ENCODE data around the gene DEUP1. TPM values are rescaled to one million over a fixed set of nuclear protein-coding genes. Genes with fewer than 3 reads are reported as not detected.

Gene DEUP1
- total RNA-seq, 1 experiment from 2014 or later = not detected

GRCh38 chr11:93340223-93340622, 9.7 kb downstream of the DEUP1 start:
- TF ChIP-seq CEBPB (IDR thresholded peaks at IDR 0.05; ENCODE audit: low read depth) (no peak), ZNF274 (IDR thresholded peaks at IDR 0.05; ENCODE audit: low read depth, low read length) (no peak), EZH2 (IDR thresholded peaks at IDR 0.05) (no peak), FOSL1 (IDR thresholded peaks at IDR 0.05; ENCODE audit: low read depth) (no peak), SIN3A (IDR thresholded peaks at IDR 0.05; ENCODE audit: low read depth) (no peak), CBX3 (IDR thresholded peaks at IDR 0.05; ENCODE audit: low read depth) (no peak), POLR2A (IDR thresholded peaks at IDR 0.05; ENCODE audit: borderline replicate concordance, extremely low read depth, insufficient read depth, insufficient read length) (no peak), ZFX (IDR thresholded peaks at IDR 0.05) (no peak), EGR1 (IDR thresholded peaks at IDR 0.05; ENCODE audit: low read depth) (no peak), SP1 (IDR thresholded peaks at IDR 0.05; ENCODE audit: low read depth) (no peak), RAD21 (IDR thresholded peaks at IDR 0.05; ENCODE audit: low read depth) (no peak), POLR2AphosphoS5 (IDR thresholded peaks at IDR 0.05; ENCODE audit: low read depth, low read length) (no peak), ELF1 (IDR thresholded peaks at IDR 0.05; ENCODE audit: borderline replicate concordance, low read depth) (no peak), MAX (IDR thresholded peaks at IDR 0.05) (no peak), TCF7L2 (IDR thresholded peaks at IDR 0.05; ENCODE audit: borderline replicate concordance, extremely low read depth, insufficient read depth, insufficient read length) (no peak)
- TF ChIP-seq, protein P1, sequence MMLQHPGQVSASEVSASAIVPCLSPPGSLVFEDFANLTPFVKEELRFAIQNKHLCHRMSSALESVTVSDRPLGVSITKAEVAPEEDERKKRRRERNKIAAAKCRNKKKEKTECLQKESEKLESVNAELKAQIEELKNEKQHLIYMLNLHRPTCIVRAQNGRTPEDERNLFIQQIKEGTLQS (IDR thresholded peaks at IDR 0.05) = no peak
- TF ChIP-seq, protein P2, sequence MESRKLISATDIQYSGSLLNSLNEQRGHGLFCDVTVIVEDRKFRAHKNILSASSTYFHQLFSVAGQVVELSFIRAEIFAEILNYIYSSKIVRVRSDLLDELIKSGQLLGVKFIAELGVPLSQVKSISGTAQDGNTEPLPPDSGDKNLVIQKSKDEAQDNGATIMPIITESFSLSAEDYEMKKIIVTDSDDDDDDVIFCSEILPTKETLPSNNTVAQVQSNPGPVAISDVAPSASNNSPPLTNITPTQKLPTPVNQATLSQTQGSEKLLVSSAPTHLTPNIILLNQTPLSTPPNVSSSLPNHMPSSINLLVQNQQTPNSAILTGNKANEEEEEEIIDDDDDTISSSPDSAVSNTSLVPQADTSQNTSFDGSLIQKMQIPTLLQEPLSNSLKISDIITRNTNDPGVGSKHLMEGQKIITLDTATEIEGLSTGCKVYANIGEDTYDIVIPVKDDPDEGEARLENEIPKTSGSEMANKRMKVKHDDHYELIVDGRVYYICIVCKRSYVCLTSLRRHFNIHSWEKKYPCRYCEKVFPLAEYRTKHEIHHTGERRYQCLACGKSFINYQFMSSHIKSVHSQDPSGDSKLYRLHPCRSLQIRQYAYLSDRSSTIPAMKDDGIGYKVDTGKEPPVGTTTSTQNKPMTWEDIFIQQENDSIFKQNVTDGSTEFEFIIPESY (IDR thresholded peaks at IDR 0.05; ENCODE audit: extremely low read depth, insufficient replicate concordance, low read length) = no peak
- TF ChIP-seq, protein P3, sequence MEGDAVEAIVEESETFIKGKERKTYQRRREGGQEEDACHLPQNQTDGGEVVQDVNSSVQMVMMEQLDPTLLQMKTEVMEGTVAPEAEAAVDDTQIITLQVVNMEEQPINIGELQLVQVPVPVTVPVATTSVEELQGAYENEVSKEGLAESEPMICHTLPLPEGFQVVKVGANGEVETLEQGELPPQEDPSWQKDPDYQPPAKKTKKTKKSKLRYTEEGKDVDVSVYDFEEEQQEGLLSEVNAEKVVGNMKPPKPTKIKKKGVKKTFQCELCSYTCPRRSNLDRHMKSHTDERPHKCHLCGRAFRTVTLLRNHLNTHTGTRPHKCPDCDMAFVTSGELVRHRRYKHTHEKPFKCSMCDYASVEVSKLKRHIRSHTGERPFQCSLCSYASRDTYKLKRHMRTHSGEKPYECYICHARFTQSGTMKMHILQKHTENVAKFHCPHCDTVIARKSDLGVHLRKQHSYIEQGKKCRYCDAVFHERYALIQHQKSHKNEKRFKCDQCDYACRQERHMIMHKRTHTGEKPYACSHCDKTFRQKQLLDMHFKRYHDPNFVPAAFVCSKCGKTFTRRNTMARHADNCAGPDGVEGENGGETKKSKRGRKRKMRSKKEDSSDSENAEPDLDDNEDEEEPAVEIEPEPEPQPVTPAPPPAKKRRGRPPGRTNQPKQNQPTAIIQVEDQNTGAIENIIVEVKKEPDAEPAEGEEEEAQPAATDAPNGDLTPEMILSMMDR (IDR thresholded peaks at IDR 0.05 in 2 of 3, conservative IDR thresholded peaks at IDR 0.05 in 1 of 3; ENCODE audit: borderline replicate concordance in 1 of 3, insufficient read depth in 1 of 3, low read depth in 2 of 3, low read length in 2 of 3) = no peak
- H3K27ac ChIP-seq (ENCODE audit: low read depth, low read length) = no peak overlapping the region
- H3K36me3 ChIP-seq (ENCODE audit: control insufficient read depth in 1 of 2, insufficient read depth in 2 of 2, low read length in 2 of 2) = no peaks in the 10 kb centered on the region
- no peak overlapping the region for H3K4me3 ChIP-seq (replicated peaks in 1 of 2; ENCODE audit: low read depth in 1 of 2, low read length in 2 of 2)
- POLR2A ChIA-PET = no interaction called here
- no peaks in the 10 kb centered on the region for H3K9me2 ChIP-seq (ENCODE audit: insufficient read depth)
- no peak overlapping the region for H2AFZ ChIP-seq (ENCODE audit: low read depth, low read length, poor library complexity, severe bottlenecking)
- RAD21 ChIA-PET (ENCODE audit: low non-redundant PET in 1 of 2, low total read pairs in 2 of 2, uncharacterized antibody in 2 of 2, unreplicated experiment in 2 of 2) = no interaction called here
- ATAC-seq = no peak
- BruUV-seq (replicated peaks) = no TSS peak
- H4K20me1 ChIP-seq (ENCODE audit: insufficient read depth) = no peaks in the 10 kb centered on the region
- DNase-seq (ENCODE audit: low read depth, low spot score) = no peak
- no peaks in the 10 kb centered on the region for H3K9me3 ChIP-seq (ENCODE audit: control insufficient read depth in 1 of 2, insufficient read depth in 1 of 2, low read depth in 1 of 2, low read length in 2 of 2)
- CTCF ChIA-PET = no interaction called here
- H3K27me3 ChIP-seq (ENCODE audit: insufficient read depth, low read length) = no peaks in the 10 kb centered on the region
- H3K9ac ChIP-seq (ENCODE audit: low read length) = no peak overlapping the region
- intact Hi-C loops (cut with micrococcal nuclease) = no loop called here
- H3K4me2 ChIP-seq (ENCODE audit: low read length) = no peak overlapping the region
- H3K79me2 ChIP-seq (ENCODE audit: insufficient read depth, low read length) = no peaks in the 10 kb centered on the region
- H3K4me1 ChIP-seq (ENCODE audit: control insufficient read depth in 1 of 2, insufficient read depth in 2 of 2, low read length in 2 of 2) = no peaks in the 10 kb centered on the region
